NCI-H187 (cell line): ENCODE results near the gene CYFIP2.
A peak's percentile ranks its signal among the peaks of the same experiment; 100 is the strongest.
"Not testable (repeated sequence)": the region's sequence is repeated elsewhere in the genome, so short reads cannot be mapped to it uniquely, and the experiment has no call there.

Experiments
- DNase-seq, 2 experiments: peaks; one replicate each; lab custom pipeline; 2025; lab: John Stamatoyannopoulos, UW

CYFIP2 gene

GRCh38 chr5:157265714-157266285 lies at the start of gene CYFIP2:
TSS of gene CYFIP2 (plus strand) at chr5:157266123. CDS start at chr5:157285362, 19,239 bp downstream.
- DNase-seq, result peak; percentile 55 to 58

DNA sequence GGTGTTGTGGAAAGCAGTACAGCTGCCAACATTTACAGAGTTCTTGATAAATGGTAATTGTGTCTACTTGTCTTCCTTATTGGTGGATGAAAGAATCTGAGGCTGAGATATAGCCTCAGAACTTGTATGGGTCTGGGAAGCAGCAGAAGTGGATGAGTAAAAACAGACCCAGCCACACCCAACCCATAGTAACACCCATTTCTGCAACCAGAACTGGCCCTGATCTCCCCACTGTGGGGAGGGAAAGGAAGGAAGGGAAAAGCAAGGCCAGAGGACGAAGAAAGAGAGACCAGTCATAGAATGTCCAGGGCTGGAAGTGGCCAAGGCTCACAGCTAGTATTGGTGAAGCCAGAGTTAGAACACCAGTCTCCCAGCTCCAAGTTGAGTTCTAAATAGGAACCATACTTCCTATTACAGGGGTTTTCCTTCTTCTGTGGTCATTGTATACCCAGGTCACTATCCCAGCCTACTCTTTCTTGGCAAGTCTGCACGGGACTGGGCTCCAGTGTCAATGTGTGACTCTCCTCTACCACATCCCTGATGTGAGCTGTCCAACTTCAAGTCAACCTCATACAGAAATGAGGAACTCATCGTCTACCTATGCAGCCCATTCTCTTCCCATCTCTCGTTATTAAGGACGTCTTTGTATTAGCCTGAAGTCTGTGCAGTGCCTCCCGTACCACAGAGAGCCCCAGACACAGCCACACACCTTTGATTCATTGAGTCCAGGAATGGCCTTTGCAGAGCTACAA lies 49.4 kb upstream of the CYFIP2 start:
- no peak for DNase-seq

DNA sequence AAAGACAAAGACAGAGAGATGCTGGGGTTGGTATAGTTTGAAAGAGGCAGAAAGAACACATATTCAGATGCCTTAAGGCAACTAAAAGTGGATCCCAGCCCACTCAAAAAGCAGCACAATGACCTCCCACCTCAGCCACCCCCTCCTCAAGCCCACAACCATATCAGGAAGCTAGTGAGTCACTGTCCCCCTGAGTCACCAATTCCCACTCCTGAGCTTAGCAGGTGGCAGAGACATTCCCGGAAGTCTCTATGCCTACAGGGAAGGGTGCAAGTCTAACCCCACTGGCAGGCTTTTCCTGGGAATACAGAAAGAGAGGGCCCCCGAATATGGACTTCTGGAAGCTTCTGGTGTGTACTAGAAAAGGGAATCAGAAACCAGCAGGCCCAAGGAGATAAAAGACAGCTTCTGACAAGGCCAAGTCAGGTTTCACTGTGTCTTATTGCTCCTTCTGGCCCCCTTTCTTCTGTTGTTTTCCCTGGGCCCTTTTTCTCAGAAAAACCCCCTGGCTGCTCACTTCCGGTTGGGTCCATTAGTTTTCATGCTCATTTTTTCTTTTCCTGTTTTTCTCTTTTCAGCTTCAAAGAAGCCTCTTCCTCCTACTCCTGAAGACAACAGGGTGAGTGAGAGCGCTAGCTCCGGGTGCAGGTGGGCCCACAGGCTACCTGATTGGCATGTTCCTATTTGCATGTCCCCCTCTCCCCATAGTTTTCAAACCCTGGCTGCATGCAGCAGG lies 48.5 kb upstream of the CYFIP2 start:
- DNase-seq, result no peak

DNA sequence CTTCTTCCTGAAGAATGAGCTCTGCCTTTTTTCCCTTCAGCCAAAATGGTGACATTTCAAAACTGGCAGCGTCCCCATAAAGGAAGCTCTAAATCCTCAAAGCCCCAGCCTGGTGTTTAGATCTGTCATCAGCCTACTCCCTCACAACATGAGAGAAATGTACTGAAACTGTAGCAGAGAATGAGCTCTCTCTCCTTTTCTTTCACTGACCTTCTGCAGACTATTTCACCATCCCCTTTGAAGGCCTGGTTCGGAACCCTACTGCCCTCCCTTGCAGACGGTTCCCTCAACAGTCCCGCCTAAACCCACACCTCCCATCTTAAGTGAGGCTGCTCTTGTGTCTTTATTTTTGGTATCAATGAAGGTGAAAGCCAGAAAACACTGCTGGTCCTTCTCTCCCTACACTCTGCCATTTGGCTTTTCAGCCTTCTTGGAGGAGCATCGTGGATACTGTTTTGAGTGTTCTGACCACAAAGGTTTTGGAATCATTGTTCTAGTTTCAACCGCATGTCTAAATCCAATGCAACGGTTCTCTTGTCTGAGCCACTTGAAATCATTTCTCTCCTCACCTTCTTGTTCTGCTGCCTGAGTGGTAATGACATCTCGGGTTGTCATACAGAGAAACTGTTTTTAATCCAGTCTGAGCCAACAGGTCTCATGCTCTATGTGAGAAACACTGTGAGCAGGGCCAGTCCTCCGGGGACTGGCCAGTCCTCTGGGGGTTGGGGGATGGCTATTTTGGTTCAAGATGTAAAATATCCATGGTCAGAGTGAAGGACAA lies 46.2 kb upstream of the CYFIP2 start:
- DNase-seq, result peak in 1 of 2 experiments; percentile 12

- DNase-seq, result no peak
These were observed 44.0 kb upstream of the CYFIP2 start for GRCh38 chr5:157221959-157222358.

DNA sequence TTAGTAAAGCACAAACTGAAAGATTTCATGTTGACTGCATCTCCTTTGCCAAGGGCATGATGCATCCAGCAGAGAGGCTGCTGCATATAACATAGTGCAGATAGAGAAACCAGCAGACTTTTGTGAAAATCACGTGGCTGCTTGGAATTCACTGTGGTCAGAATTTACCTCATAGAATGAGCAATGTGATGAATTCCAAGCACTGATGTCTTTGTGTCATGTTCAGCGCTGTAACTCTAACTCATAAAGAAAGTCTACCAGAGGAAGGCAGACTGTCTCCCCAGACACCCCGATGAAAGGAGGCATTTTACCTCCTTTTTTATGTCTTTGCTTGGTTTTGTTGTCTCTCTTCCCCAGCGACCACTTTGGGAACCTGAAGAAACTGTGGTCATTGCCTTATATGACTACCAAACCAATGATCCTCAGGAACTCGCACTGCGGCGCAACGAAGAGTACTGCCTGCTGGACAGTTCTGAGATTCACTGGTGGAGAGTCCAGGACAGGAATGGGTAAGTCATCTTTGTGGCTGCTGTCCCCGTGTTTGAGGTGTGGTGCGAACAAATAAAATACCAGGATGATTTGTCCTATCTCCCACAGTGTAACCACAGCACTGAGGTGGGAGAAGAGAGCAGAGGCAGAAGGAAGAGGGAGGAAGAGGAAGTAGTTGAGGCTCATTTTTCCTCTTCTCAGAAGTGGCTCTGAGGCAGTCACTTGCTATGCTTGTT lies 43.3 kb upstream of the CYFIP2 start:
- no peak for DNase-seq

- DNase-seq, result no peak
These were observed 40.2 kb upstream of the CYFIP2 start for GRCh38 chr5:157225469-157226422.

DNA sequence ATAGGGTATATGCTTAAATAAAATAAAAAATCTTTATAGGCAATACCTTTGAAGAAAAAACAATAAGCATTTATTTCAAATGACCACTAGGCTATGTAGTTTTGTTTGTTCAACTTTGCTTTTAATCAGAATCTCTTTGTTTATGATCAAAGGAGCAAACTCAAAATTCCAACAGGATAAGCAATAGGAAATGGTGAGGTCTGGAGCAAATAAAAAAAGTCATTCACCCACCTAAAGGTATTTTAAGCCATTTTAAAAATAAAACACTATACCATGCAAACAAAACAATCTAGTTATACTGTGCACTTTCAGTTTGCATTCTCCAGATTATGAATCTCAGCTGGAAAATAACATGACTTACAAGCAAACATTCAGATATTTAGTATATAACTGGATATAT lies 35.3 kb upstream of the CYFIP2 start:
- no peak for DNase-seq

DNA sequence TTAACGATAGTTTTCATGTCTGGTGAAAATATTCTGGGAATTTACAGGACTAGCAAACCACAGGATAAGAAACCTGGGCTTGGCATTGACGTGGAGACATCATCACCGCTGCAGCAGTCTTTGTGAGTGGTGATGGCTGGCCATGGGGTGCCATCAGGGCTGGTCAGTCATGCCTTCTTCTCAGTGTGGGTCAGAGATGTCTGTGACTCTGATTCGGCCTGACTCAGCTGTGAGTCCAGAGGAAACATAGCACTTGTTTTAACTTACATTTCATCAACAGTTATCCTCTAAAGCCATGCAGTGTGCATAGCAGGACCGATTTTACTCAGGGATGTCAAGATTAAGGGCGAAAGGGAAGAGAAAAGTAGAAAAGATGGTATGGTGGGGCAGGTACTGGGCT lies 33.2 kb upstream of the CYFIP2 start:
- no peak for DNase-seq

DNA sequence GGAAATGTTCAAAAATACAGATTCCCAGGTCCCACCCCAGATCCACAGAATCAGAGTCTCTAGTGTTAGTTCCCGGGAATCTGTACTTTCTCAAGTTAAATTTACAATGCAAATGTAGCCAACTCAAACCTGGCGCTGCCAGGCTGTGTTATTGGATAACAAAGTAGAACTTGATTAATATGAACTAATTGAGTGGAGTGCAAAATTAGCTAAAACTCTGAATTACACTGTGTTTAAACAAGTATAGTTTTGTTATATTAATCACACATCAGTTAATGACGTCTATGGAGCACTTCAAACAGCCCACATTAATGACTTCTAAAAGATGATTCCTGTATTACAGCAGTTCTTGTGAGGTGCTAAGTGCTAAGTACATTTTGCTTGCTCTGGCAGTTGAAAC lies 32.4 kb upstream of the CYFIP2 start:
- no peak for DNase-seq

GRCh38 chr5:157236423-157236822 lies 29.5 kb upstream of the CYFIP2 start:
- no peak for DNase-seq

DNA sequence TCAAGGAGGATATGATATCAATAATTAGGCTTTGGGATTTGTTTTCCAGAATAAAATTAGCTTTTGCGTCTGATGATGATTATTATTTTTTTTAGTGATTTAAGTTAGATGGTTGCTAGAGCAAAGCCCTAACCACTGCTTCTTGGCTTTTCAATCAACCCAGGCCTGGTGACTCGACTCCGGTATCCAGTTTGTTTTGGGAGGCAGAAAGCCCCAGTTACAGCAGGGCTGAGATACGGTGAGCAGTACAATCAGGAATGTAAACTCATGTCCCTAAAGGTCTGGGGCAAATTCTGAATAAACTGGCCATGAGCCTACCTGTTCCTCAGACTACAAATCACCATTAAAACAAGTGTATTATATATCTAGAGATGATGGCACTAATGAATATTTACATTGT lies 24.4 kb upstream of the CYFIP2 start:
- DNase-seq, result no peak

DNA sequence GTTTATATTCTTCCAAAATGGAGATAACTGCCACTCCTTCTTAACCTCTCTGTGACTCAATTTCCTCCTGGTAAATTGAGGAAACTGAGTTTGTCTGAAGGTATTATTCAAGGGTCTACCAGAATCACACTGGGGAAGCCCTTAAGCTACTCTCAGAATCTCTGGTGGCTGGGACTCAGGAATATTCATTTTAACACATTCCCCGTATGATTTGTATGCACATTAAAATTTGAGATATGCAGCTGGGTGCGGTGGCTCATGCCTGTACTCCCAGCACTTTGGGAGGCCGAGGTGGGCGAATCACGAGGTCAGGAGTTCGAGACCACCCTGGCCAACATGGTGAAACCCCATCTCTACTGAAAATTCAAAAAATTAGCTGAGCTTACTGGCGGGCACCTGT lies 21.2 kb upstream of the CYFIP2 start:
- DNase-seq, result not testable (repeated sequence)

- no peak for DNase-seq
These were observed 20.4 kb upstream of the CYFIP2 start for GRCh38 chr5:157245476-157245875.

GRCh38 chr5:157245886-157246285 lies 20.0 kb upstream of the CYFIP2 start:
- no peak for DNase-seq

DNA sequence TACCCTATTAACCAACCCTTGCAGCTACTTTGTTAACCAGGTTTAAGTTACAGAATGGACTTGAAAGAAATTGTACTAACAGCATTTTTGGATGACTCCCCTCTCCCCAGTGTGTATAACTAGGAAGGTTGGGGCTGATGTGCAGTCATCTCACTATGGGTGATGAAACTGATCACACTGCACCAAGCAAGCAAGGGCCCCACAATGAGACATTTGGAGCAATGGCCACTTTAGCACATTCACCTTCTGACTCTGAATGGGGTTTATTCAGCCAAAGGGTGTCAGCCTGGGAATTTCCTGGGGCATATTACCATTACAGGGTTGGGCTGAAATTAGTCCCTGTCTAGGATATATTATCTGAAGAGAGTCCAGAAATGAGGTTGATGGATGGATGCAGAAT lies 18.7 kb upstream of the CYFIP2 start:
- DNase-seq, result no peak

- no peak for DNase-seq
These were observed 17.0 kb upstream of the CYFIP2 start for GRCh38 chr5:157248821-157249470.

- DNase-seq, result no peak
These were observed 13.0 kb upstream of the CYFIP2 start for GRCh38 chr5:157252711-157253465.

- DNase-seq, result peak; percentile 6 to 14
These were observed 12.4 kb upstream of the CYFIP2 start for GRCh38 chr5:157253547-157253946.
